Osteocyte (in vitro differentiated cells): ENCODE results near the gene OR1L4. TPM values are rescaled to one million over a fixed set of nuclear protein-coding genes. Genes with fewer than 3 reads are reported as not detected.

Source experiments
- DNase-seq: peaks from one replicate; pipeline ENCODE4 v3.0.0; 2021; ENCODE audit warnings: mixed read lengths; ENCODE audit not compliant: unreplicated experiment; ENCODE audit errors: extremely low spot score
- H3K27ac Mint-ChIP-seq: one replicate; pipeline ENCODE4 v1.8.0; 2021; ENCODE audit warnings: mild to moderate bottlenecking, mixed read lengths; ENCODE audit not compliant: unreplicated experiment
- H3K27me3 Mint-ChIP-seq: one replicate; pipeline ENCODE4 v1.8.0; 2021; ENCODE audit warnings: mixed read lengths; ENCODE audit not compliant: unreplicated experiment
- H3K36me3 Mint-ChIP-seq: one replicate; pipeline ENCODE4 v1.8.0; 2021; ENCODE audit warnings: mixed read lengths; ENCODE audit not compliant: unreplicated experiment
- H3K4me1 Mint-ChIP-seq: one replicate; pipeline ENCODE4 v1.8.0; 2021; ENCODE audit warnings: mixed read lengths; ENCODE audit not compliant: unreplicated experiment
- H3K4me3 Mint-ChIP-seq: one replicate; pipeline ENCODE4 v1.8.0; 2021; ENCODE audit warnings: mild to moderate bottlenecking, moderate library complexity, mixed read lengths; ENCODE audit not compliant: unreplicated experiment
- H3K9me3 Mint-ChIP-seq: one replicate; pipeline ENCODE4 v1.8.0; 2021; ENCODE audit warnings: mixed read lengths; ENCODE audit not compliant: unreplicated experiment
- long read RNA-seq: library from polyadenylated mRNA; unstranded; transcript quantifications from one replicate; pipeline ENCODE4 v2.0.0, GENCODE V29; 2021
- total RNA-seq: library from RNA; stranded (reverse); gene quantifications from 2 replicates; pipeline ENCODE4 v1.2.1, GENCODE V29; 2021
- TF ChIP-seq, protein P1 (sequence below): fragments of 200-600 bp; sonication (generic); IDR thresholded peaks from 2 replicates; pipeline ENCODE4 v1.5.0; 2021; ENCODE audit warnings: antibody characterized with exemption, mild to moderate bottlenecking, moderate library complexity

The OR1L4 gene, protein sequence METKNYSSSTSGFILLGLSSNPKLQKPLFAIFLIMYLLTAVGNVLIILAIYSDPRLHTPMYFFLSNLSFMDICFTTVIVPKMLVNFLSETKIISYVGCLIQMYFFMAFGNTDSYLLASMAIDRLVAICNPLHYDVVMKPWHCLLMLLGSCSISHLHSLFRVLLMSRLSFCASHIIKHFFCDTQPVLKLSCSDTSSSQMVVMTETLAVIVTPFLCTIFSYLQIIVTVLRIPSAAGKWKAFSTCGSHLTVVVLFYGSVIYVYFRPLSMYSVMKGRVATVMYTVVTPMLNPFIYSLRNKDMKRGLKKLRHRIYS
- total RNA-seq, result not detected in 2 replicates
- long read RNA-seq, result 0 reads

DNA sequence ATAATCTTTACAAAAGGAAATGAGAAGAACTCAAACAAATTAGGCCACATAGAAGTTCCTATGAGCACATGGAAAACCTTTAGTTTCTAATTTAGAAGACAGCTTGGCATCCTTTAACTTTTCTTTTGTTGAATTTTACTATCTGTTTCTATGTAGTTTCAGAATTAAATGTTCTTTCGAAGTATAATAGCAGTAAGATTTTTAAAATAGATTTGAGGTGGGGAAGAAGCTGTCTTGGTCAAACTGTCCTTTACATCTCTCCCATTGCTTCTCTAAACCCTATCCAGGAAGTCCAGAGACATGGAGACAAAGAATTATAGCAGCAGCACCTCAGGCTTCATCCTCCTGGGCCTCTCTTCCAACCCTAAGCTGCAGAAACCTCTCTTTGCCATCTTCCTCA is at the start of gene OR1L4:
Gene OR1L4 (plus strand): TSS at position 301 of the 400 bp plus-strand sequence. CDS start 0 bp downstream, at position 301.
- Mint-ChIP-seq H3K36me3 (peaks cover 3% of the 10 kb centered on the region), H3K4me1 (no peaks in the 10 kb centered on the region), H3K9me3 (peaks cover 34% of the 10 kb centered on the region), H3K4me3 (no peak within 1 kb of the TSS), H3K27me3 (peaks cover 5% of the 10 kb centered on the region), H3K27ac (no peak within 1 kb of the TSS)
- TF ChIP-seq, protein P1, sequence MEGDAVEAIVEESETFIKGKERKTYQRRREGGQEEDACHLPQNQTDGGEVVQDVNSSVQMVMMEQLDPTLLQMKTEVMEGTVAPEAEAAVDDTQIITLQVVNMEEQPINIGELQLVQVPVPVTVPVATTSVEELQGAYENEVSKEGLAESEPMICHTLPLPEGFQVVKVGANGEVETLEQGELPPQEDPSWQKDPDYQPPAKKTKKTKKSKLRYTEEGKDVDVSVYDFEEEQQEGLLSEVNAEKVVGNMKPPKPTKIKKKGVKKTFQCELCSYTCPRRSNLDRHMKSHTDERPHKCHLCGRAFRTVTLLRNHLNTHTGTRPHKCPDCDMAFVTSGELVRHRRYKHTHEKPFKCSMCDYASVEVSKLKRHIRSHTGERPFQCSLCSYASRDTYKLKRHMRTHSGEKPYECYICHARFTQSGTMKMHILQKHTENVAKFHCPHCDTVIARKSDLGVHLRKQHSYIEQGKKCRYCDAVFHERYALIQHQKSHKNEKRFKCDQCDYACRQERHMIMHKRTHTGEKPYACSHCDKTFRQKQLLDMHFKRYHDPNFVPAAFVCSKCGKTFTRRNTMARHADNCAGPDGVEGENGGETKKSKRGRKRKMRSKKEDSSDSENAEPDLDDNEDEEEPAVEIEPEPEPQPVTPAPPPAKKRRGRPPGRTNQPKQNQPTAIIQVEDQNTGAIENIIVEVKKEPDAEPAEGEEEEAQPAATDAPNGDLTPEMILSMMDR, result no peak
- DNase-seq, result no peak

DNA sequence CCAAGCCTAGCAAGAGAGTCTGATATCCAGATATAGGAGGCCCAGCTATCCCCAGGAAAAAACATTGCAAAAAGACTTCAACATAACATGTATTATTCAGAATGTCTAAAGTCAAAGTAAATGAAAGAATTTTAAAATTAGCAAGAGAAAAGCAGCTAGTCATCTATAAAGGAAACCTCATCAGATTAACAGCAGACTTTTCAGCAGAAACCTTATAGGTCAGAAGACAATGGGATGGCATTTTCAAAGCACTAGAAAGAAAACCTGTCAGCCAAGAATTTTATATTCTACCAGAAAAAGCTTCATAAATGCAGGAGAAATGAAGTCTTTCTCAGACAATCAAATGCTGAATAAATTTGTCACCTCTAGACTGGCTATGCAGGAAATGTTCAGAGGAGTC is 38.9 kb upstream of the OR1L4 start:
- H3K9me3 Mint-ChIP-seq, result peaks cover 12% of the 10 kb centered on the region
- H3K4me3 Mint-ChIP-seq, result no peak overlapping the region
- H3K27ac Mint-ChIP-seq, result no peak overlapping the region
- TF ChIP-seq, protein P1, result no peak
- H3K27me3 Mint-ChIP-seq, result peaks cover 13% of the 10 kb centered on the region
- DNase-seq, result no peak
- H3K36me3 Mint-ChIP-seq, result no peaks in the 10 kb centered on the region
- H3K4me1 Mint-ChIP-seq, result no peaks in the 10 kb centered on the region

DNA sequence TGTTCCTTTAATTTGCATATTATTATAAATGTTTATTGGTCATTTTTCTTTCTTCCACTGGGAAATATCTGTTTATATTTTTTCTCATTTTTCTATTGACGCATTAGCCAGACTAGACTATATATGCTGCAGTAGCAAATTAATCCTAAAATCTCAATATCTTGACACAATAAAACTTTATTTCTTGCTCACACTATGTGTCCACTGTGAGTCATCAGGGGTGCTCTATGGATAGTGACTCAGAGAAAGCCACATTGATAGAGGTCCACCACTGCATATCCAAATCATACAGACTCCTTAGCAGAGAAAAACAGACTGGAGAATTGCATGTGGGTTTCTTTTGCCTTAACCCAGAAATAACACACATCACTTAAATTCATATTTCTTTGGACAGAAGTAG is 28.1 kb upstream of the OR1L4 start:
- Mint-ChIP-seq H3K4me1 (no peaks in the 10 kb centered on the region), H3K27ac (no peak overlapping the region), H3K27me3 (peaks cover 5% of the 10 kb centered on the region), H3K36me3 (no peaks in the 10 kb centered on the region), H3K9me3 (peaks cover 12% of the 10 kb centered on the region), H3K4me3 (no peak overlapping the region)
- TF ChIP-seq, protein P1, result no peak
- DNase-seq, result no peak

GRCh38 chr9:122718038-122718437 is 5.8 kb upstream of the OR1L4 start:
- TF ChIP-seq, protein P1, result no peak
- Mint-ChIP-seq H3K36me3 (no peaks in the 10 kb centered on the region), H3K4me3 (no peak overlapping the region), H3K4me1 (no peaks in the 10 kb centered on the region), H3K9me3 (peaks cover 13% of the 10 kb centered on the region), H3K27ac (no peak overlapping the region), H3K27me3 (peaks cover 2% of the 10 kb centered on the region)
- no peak for DNase-seq

DNA sequence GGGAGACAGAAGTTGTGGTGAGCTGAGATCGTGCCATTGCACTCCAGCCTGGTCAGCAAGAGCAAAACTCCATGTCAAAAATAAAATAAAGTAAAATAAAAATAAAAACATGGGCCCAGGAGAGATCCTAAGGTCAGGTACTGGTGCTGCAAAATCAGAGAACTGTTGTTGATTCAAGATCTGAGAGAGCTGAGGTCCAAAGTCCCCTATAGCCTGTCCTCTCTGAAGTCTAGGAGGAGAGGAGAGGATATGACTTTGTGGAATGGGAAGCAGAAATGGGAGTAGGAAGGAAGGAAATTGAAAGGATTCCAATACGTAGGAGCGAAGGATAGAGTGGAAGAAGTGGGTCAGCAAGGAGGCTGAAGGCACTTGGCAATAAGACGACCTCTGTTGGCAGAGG is 4.6 kb upstream of the OR1L4 start:
- no peaks in the 10 kb centered on the region for H3K4me1 Mint-ChIP-seq
- peaks cover 5% of the 10 kb centered on the region for H3K27me3 Mint-ChIP-seq
- H3K9me3 Mint-ChIP-seq, result peaks cover 23% of the 10 kb centered on the region
- no peak for DNase-seq
- H3K4me3 Mint-ChIP-seq, result no peak overlapping the region
- TF ChIP-seq, protein P1, result no peak
- no peaks in the 10 kb centered on the region for H3K36me3 Mint-ChIP-seq
- no peak overlapping the region for H3K27ac Mint-ChIP-seq
